IPS DF 6.9 (cell line): ENCODE results near the gene WASL.

ENCODE experiments used
- DNase-seq: peaks from one replicate; pipeline ENCODE4 v3.0.0-alpha.2; 2013; ENCODE audit warnings: low read depth, low spot score
- H3K27ac ChIP-seq: one replicate; pipeline ENCODE4 v1.5.1; 2013; ENCODE audit warnings: low read length, control low read depth
- H3K27me3 ChIP-seq: 2 replicates; pipeline ENCODE4 v1.6.1; 2013; ENCODE audit warnings: mild to moderate bottlenecking, low read length; ENCODE audit not compliant: control insufficient read depth, insufficient read depth
- H3K36me3 ChIP-seq: 2 replicates; pipeline ENCODE4 v1.6.1; 2013; ENCODE audit warnings: low read length; ENCODE audit not compliant: control insufficient read depth, insufficient read depth
- H3K4me1 ChIP-seq: 2 replicates; pipeline ENCODE4 v1.6.1; 2013; ENCODE audit warnings: low read length; ENCODE audit not compliant: control insufficient read depth, insufficient read depth
- H3K4me3 ChIP-seq: 2 replicates; pipeline ENCODE4 v1.5.1; 2013; ENCODE audit warnings: mild to moderate bottlenecking, low read length
- H3K9me3 ChIP-seq: 2 replicates; pipeline ENCODE4 v1.6.1; 2013; ENCODE audit warnings: low read length, inconsistent platforms; ENCODE audit not compliant: control insufficient read depth, insufficient read depth
- WGBS: extraction: QIAGEN DNeasy Blood & Tissue Kit; methylation state at CpG from one replicate; pipeline ENCODE4 v1.1.7; 2013; ENCODE audit warnings: mixed read lengths, missing lambda C conversion rate; ENCODE audit not compliant: insufficient read length, insufficient coverage; 5-methylcytosine and 5-hydroxymethylcytosine counted together

WASL gene

GRCh38 chr7:123710683-123711082 is 38.1 kb downstream of the WASL start:
- Histone ChIP-seq H3K4me1 (no peaks in the 10 kb centered on the region), H3K27me3 (no peaks in the 10 kb centered on the region), H3K27ac (no peak overlapping the region), H3K36me3 (no peaks in the 10 kb centered on the region; the same call in 1 of the 2 replicates), H3K4me3 (no peak overlapping the region), H3K9me3 (no peaks in the 10 kb centered on the region)
- DNase-seq: no peak
- WGBS: no CpG with 5 or more reads among the region's 2 CpGs

DNA sequence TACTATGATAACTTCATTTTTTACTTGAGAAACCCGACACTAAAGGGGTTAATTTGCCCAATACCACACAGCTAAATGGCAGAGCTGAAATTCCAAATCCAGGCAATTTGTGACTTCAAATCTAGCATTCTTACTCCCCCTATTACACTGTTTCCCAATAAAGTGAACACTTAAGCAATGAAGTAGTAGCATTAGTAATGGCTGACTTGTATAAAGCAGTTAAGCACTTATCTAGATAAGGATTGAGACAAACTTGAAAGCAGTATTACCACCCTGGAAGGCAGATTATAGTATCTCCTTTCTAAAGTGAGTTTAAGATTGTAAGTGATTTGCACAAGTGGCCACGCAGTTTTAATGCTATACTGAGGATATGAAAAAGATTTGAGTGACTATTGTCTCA is 39.3 kb downstream of the WASL start:
- Histone ChIP-seq H3K36me3 (no peaks in the 10 kb centered on the region; the same call in 1 of the 2 replicates), H3K4me1 (no peaks in the 10 kb centered on the region), H3K27me3 (no peaks in the 10 kb centered on the region), H3K4me3 (no peak overlapping the region), H3K27ac (no peak overlapping the region), H3K9me3 (no peaks in the 10 kb centered on the region)
- no CpG with 5 or more reads among the region's 2 CpGs for WGBS
- DNase-seq: no peak

GRCh38 chr7:123705211-123705901 is 43.4 kb downstream of the WASL start:
- no peaks in the 10 kb centered on the region for H3K4me1 ChIP-seq
- no peak overlapping the region for H3K4me3 ChIP-seq
- no peaks in the 10 kb centered on the region for H3K27me3 ChIP-seq
- no peak for DNase-seq
- H3K9me3 ChIP-seq: no peaks in the 10 kb centered on the region
- H3K36me3 ChIP-seq: no peaks in the 10 kb centered on the region; the same call in 1 of the 2 replicates
- H3K27ac ChIP-seq: no peak overlapping the region
- no CpG with 5 or more reads among the region's 1 CpG for WGBS

DNA sequence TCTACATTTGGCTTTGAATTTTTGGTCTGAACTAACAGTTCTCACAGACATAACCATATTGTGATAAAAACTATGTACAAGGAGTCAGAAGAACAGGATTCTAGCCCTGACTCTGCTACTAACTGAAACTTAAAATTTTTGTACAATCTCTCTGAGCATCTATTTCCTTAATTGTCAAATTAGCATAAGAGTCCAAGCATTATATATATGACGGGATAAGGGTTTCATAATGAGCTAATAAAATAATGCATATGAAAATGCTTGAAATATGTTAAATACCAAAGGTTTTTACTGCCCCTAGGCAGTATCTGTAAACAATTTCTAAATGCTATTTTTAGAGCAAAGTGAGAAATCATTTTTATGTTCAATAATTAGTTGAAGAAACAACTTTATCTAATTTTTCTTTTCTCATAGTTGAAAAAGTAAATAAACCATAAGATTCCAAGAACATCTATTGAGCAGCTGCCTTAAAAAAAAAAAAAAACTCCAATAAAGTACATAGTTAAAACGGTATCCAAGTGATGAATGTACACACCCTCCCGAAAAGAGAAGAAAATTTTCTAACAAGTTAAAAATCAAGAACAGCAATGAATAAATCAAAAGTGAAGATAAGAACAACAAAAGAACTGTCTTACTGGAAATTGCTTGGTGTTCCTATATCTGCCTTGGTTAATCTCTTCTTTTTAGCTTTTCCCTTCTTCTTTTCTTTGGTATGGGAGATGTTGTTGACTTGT is 52.7 kb downstream of the WASL start:
- DNase-seq: no peak
- H3K9me3 ChIP-seq: no peaks in the 10 kb centered on the region
- no CpG with 5 or more reads among the region's 3 CpGs for WGBS
- H3K27me3 ChIP-seq: no peaks in the 10 kb centered on the region
- H3K4me3 ChIP-seq: no peak overlapping the region
- no peaks in the 10 kb centered on the region for H3K36me3 ChIP-seq
- no peak overlapping the region for H3K27ac ChIP-seq
- H3K4me1 ChIP-seq: no peaks in the 10 kb centered on the region

GRCh38 chr7:123692471-123692877 is 56.3 kb downstream of the WASL start:
- DNase-seq: peak; percentile 45
- no peak overlapping the region for H3K27ac ChIP-seq
- WGBS: no CpG with 5 or more reads among the region's 6 CpGs
- H3K36me3 ChIP-seq: no peaks in the 10 kb centered on the region
- H3K27me3 ChIP-seq: no peaks in the 10 kb centered on the region
- H3K4me1 ChIP-seq: no peaks in the 10 kb centered on the region
- no peak overlapping the region for H3K4me3 ChIP-seq
- no peaks in the 10 kb centered on the region for H3K9me3 ChIP-seq

DNA sequence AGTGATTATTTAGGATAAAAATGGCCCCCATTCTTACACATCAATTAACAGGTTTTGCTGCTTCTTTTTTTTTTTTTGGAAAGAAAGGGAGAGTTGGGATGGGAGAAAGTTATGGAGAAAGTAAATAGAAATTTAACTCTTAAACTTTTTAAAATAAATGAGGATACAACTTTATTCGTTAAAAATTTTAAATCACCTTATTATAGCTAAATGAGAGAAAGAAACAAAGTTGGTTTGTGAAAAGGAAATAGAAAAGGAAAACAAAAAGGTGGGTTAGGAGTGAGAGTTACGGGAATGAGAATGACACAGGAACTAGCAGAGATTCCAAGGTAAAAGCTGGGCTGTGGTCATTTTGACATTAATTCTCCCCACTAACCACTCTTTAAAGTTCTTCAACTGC is 58.3 kb downstream of the WASL start:
- H3K9me3 ChIP-seq: no peaks in the 10 kb centered on the region
- no peaks in the 10 kb centered on the region for H3K27me3 ChIP-seq
- 100% methylated on average over 1 of the region's 2 CpGs for WGBS
- no peak overlapping the region for H3K27ac ChIP-seq
- no peak for DNase-seq
- no peaks in the 10 kb centered on the region for H3K4me1 ChIP-seq
- H3K36me3 ChIP-seq: no peaks in the 10 kb centered on the region
- no peak overlapping the region for H3K4me3 ChIP-seq

GRCh38 chr7:123689250-123689649 is 59.6 kb downstream of the WASL start:
- no peak for DNase-seq
- no peaks in the 10 kb centered on the region for H3K27me3 ChIP-seq
- no peak overlapping the region for H3K27ac ChIP-seq
- no peaks in the 10 kb centered on the region for H3K4me1 ChIP-seq
- no peak overlapping the region for H3K4me3 ChIP-seq
- no CpG with 5 or more reads among the region's 3 CpGs for WGBS
- no peaks in the 10 kb centered on the region for H3K36me3 ChIP-seq
- no peaks in the 10 kb centered on the region for H3K9me3 ChIP-seq

DNA sequence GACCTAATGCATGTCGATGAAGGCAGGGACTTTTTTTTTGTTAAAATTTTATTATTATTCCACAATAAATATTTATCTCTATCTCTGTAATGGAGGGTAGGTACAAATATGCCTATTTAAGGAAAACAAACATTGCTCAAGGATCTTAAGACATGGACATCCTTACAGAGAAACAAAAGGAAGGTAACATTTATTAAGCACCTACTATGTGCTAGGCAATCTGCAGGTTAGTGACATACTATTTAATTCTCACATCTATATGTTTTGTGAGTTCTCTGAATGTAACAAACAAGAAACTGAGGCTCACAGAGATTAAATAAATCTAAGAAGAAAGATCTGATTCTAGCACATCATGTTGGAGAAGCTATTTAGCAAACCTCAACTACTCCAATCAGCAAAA is 61.1 kb downstream of the WASL start:
- Histone ChIP-seq H3K4me3 (no peak overlapping the region), H3K36me3 (no peaks in the 10 kb centered on the region), H3K27me3 (no peaks in the 10 kb centered on the region), H3K9me3 (no peaks in the 10 kb centered on the region), H3K4me1 (no peaks in the 10 kb centered on the region), H3K27ac (no peak overlapping the region)
- WGBS: no CpG with 5 or more reads among the region's 1 CpG
- DNase-seq: no peak

GRCh38 chr7:123687161-123687560 is 61.6 kb downstream of the WASL start:
- Histone ChIP-seq H3K27ac (no peak overlapping the region), H3K27me3 (no peaks in the 10 kb centered on the region), H3K4me3 (no peak overlapping the region), H3K36me3 (no peaks in the 10 kb centered on the region), H3K9me3 (no peaks in the 10 kb centered on the region), H3K4me1 (no peaks in the 10 kb centered on the region)
- 100% methylated on average over 1 of the region's 2 CpGs for WGBS
- no peak for DNase-seq

GRCh38 chr7:123682690-123683089 is 66.1 kb downstream of the WASL start:
- H3K9me3 ChIP-seq: no peaks in the 10 kb centered on the region
- no peak overlapping the region for H3K27ac ChIP-seq
- H3K27me3 ChIP-seq: no peaks in the 10 kb centered on the region
- H3K4me3 ChIP-seq: no peak overlapping the region
- no peak for DNase-seq
- H3K4me1 ChIP-seq: no peaks in the 10 kb centered on the region
- no CpG with 5 or more reads among the region's 1 CpG for WGBS
- H3K36me3 ChIP-seq: no peaks in the 10 kb centered on the region

DNA sequence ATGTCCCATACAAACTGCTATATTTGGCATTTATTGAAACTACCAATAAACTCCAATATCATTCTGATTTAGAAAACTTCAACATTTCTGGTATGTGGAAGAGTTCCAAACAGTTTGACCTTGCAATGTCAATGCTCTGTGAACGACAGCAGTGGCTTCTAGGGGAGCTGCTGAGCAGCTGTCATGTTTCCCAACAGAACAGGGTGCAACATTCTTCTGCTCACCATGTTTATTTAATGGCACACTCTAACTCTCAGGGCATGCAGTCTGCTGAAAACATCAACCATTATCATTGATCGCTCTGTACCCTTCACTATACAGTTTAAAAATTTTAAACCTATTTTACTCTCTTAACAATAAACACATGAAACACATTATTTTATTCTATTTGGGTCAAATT is 67.2 kb downstream of the WASL start:
- DNase-seq: no peak
- Histone ChIP-seq H3K36me3 (no peaks in the 10 kb centered on the region), H3K9me3 (no peaks in the 10 kb centered on the region), H3K27me3 (no peaks in the 10 kb centered on the region), H3K4me3 (no peak overlapping the region), H3K27ac (no peak overlapping the region), H3K4me1 (no peaks in the 10 kb centered on the region)
- 100% methylated on average over 1 of the region's 2 CpGs for WGBS
